Lung microvascular endothelial cell (primary cell): ENCODE measurements around the gene PLXNA2. TPM values are rescaled to one million over a fixed set of nuclear protein-coding genes. Genes with fewer than 3 reads are reported as not detected.
A peak's percentile ranks its signal among the peaks of the same experiment; 100 is the strongest.

Experiments used
- DNase-seq, 2 donors: peaks; one replicate each; pipeline versions ENCODE4 v3.0.0 to v3.0.0-alpha.2; 2010; ENCODE audit warnings: low read depth in 2 of 2
- total RNA-seq: library from RNA; depleted of rRNA; stranded (reverse); fragments of >200 nt; gene quantifications from 2 replicates; pipeline ENCODE4 v1.2.1, GENCODE V29; 2014

PLXNA2 gene
- total RNA-seq, 1 donor from 2014 or later: 46.4 TPM

DNA sequence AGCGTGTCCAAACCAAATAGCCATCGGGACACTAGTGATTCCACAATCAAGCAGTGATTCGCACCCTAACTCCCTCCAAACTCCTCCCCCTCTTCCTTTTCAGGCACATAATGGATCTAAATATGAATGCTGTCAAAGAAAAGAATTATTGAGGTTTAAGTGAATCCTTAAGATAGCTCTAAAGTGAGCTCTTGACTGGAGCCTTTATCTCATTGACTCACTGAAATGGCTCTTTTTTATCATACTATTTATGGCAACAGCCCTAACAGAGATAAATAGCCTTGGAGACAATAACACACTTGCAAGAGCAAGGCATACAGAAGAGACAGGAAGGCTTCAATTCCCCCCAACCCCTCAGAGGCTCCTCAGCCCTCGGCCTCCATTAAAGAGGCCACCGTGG, 143.3 kb downstream of the PLXNA2 start:
- DNase-seq: no peak

DNA sequence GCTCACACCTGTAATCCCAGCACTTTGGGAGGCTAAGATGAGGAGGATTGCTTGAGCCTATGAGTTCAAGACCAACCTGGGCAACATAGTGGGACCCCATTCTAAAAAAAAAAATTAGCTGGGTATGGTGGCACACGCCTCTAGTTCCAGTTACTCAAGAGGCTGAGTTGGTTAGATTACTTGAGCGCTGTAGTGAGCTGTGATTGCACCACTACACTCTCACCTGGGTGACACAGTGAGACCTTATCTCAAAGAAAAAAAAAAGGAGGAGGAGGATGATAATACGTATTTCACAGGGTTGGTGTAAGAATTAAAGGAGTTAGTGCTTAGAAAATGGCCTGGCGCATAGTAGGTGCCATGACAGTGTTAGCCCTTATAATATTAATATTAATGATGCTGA, 144.1 kb downstream of the PLXNA2 start:
- DNase-seq: no peak

DNA sequence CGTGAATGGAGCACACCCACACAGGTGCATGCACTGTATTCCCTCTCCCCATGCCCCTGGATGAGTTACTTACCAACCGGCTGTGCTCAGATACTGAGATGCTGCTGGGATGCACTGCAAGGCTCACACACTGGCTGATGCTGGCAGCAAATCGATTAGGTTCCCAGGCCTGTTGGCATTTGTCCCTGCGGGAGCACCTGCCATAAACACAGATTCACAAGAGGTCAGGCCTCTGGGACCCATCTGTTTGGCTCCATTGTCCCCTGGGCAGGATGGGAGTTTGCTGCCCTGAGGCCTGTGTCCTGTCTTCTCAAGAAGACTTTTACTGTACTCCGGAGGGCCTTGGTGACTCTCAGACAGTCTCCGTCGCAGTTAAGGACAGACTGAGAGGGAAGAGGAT, 145.4 kb downstream of the PLXNA2 start:
- DNase-seq: no peak

DNA sequence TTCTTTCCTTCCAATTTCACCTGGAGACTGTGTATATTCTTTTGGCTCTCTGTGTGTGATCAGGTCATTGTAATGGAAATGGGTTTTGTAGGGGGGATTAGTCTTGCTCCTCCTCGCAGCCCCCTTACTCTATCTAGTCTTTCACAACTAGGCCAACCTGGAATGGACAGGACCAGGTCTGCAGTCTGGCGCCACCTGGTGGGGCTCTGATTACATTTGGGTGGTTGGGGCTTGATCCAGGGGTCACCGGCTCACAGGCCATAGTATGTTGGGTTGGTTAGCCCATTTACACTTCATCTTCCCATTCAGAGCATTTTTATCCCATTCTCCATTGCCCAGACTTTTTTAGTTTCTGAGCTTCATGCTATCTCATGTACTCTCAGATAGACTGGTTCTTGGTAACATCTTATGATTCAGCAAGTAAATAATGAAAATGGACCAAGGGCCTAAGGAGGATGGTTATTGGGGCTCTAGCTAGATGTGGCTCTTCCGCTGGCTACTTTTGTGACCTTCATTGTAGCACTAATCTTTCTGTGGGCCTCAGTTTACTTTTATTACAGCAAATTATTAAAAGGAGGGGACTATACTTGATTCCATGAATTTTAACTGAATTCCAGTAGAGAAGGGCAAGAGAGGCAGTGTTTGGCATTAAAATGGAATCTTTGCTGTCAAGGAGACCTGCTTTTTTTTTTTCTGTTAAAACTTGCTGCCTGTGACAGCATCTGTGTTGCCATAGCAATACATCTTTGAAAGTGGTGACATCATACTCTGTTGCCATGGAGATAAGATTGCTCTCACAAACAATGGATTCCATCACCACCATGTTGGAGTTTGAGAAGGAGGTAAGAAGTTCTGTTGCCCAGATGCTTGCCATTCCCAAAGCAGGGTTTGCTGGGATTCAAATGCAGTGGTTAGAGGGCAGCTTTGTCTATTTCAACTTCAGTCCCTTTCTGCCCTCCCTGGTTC, 150.1 kb downstream of the PLXNA2 start:
- peak; percentile 72 to 83 for DNase-seq

DNA sequence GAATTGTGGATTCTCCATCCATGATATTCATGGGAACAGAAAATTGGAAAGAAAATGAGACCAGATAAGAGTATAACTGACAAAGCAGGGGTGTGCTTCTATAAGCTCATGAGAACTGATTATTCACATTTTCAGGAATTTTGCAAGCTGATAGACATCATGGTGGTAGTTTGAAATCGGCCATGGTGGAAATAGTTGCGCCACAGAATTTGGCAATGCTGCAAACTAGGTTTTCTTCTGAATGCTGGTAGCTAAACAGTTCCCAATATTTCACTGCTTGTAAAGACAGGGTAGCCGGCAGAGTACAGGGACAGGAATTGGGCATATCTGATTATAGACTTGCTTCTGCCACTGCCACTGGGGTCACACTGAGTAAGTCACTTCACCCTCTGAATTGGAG, 151.1 kb downstream of the PLXNA2 start:
- no peak for DNase-seq

DNA sequence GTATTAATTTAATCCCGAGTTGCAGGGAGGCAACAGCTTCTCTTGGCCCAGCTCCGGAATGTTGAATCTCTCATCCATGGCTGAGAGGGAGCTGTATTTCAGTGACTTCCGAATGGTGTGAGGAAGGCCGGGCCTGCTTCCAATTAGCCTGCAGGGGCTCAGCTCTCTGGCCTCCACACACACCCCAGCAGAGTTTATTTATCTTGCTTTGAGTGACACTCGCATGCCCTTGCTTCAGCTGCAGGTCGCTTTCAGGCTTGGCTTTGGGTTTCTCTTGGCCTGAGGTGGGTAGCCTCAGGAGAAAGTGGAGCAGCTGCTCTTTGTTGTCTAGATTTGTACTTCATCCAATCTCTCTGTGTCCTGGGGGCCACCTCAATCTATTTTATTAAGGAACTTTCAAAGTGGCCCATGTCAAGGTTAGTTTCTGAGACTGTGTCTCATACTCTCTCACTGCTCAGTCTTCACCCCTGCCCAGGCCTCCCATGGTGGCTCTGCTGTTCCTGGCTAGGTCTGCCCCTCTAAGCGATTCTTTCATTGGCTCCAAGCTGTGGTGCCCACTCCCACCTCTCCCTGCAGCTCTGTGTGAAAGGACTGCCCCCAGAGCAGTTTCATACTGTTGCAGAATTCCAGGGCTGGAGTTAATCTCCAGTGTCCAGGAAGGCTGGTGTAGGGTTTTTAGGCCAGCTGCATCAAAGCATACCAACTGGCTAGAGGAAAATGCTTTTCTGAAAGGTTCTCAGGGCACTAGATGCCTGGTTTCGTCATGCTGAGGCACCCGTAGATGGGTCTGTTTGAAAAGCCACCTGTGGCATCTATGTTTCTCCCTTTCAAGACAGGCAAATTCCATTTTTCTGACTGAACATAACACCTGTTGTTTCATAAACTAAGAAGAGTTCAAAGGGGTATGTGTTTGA, 153.5 kb downstream of the PLXNA2 start:
- peak in 1 of 2 donors; percentile 32 for DNase-seq

DNA sequence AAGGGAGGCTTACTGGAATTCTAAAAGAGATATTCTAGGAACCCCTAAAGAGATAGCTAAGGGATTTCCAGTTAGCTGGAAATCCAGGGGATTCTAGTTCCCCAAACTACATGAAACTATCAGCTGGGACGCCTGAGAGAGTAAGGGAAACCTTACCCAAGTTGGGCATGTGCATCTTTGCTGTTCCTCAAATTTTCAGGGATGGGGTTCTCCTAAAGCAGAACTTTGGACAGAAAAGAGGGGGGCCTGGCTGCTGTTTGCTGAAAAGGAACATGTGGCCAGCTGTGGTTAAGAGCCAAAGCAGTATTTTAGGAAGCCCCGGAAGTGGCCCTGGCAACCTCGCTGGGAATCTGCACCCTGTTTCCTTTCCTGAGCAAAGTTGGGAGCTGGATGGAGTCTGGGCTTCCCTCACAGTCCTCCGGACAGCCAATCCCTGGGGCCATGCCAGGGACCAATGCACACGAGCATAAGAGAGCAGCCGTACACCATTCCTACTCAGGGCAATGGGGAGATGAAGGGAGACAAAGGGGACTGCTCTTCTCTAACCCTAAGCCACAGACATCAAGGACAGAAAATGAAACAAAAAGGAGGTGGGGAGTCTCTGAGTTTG, 154.3 kb downstream of the PLXNA2 start:
- DNase-seq: peak in 1 of 2 donors; percentile 20

DNA sequence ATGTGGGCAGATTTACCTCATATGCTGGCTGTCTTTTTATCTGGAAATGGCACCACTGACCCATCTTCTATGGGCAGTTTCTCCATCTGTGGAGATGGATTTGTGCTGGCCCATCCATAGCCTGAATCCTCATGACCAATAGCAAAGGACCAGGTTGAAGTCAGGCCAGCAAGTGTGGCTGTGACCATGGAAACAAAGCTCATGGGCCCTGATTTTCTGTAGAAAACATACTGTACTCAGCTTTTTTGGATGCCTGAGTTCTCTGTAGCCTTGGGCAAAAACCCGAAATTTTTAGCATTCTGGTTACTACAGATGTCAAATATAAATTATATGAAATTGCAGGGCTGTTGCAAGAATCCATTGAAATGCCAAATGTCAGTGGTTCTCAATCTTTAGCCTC, 155.0 kb downstream of the PLXNA2 start:
- no peak for DNase-seq

DNA sequence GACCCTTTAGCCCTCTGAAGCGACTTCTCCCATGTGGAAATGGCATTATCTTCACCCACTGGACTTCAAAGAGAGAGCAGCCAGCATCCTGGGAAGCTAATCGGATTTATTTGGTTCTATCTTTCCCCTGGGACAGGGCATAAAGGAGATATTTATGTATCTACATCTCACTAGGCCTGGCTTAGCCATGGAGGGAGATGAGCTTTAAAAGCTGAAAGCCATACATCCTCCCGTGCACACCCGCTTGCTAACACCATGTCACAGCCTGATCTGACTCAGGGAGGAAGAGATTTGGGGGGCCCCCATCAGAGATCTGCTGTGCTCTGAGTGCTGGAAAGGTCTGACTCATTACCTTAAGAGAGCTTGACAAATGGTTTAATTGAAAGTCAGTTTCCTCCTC, 155.9 kb downstream of the PLXNA2 start:
- DNase-seq: peak in 1 of 2 donors; percentile 61

DNA sequence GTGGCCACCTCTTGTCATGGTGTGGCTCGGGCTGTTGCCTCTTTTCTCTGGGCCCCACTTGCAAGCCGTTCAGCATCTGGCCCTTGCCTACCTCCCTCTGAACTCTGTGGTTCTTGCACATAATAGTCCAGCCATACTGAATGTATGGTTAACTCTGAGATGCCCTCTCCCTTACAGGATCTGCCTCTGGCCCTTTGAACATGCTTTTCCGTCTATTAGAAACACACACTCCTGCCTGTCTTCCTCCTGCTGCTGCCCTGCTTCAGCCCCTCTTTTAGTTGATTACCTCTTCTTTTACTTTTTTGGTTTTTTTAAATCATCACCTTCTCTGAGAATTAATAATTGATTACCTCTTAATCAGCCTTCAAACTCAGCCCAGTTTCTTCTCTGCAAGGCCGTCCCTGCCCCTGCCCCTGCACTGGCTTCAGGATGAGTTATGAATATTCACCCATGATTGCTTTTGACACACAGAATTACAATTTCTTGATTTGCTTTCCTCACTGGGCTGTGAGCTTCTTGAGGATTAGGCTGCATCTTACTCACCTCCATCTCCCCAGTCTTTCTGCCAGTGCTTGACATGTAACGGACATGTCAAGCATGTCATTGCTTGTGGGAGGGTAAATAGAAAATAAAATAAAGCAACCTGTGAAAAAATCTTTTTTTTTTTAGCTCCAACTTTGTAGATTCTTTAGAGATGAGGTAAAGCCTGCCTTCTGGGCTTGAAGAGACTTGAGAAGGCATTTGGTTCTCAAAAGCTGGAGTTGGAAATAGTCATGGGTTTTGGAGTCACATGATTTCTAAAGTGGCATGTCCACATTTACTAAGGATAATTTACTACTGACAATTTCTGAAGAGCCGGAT, 158.3 kb downstream of the PLXNA2 start:
- no peak for DNase-seq

DNA sequence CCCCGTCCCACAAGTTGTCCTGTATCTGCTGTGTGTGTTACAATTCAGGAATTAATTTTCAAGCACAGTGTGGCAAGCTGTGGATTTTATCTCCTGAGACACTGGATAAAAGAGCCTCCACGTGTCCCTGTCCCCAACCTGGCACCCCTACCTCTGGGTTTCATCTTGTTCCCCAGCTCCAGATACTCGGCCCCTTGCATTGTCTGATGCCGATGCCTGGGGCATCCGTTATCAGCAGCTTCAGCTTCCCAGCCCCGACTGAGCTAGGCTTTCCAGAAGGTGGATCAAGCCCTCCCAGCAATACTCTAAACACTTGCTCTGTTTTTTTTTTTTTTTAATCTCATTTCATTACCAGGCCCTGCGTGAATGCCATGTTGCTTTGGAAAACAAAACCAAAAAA, 159.4 kb downstream of the PLXNA2 start:
- no peak for DNase-seq

DNA sequence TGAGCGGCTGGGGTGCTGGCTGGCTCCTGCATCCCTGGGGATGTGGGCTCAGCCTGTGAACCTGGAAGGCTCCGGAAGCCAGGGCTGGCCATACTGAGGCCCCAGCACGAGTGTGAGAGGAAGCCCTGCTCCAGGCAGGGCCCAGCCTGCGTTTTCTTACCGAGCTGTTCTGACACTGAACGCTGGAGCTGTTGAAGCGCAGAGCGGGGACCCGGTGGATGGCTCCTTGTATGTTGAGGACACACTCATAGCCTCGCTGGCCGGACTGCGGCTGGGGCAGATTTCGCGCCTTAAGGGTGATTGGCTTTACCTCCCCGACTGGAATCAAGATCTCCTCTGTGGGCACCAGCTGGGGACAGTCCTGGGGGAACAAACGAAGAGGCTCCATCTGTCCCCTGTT, 160.0 kb downstream of the PLXNA2 start:
- no peak for DNase-seq

DNA sequence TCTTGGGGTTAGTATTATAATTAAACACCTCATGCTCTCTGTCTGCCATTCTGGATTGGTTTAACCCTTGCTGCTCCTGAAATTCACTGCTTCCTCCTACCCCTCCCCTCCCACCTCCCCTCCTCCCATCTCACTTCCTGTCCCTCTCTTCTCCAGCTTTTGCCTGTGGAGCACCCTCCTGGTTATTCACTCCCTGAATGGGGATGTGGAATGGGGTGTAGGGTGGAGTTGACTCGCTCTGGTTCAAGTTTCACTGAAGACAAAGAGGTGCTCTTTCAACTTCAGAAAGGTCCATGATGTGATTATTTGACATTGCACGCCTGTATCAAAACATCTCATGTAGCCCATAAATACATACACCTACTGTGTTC, 160.5 kb downstream of the PLXNA2 start:
- DNase-seq: no peak

DNA sequence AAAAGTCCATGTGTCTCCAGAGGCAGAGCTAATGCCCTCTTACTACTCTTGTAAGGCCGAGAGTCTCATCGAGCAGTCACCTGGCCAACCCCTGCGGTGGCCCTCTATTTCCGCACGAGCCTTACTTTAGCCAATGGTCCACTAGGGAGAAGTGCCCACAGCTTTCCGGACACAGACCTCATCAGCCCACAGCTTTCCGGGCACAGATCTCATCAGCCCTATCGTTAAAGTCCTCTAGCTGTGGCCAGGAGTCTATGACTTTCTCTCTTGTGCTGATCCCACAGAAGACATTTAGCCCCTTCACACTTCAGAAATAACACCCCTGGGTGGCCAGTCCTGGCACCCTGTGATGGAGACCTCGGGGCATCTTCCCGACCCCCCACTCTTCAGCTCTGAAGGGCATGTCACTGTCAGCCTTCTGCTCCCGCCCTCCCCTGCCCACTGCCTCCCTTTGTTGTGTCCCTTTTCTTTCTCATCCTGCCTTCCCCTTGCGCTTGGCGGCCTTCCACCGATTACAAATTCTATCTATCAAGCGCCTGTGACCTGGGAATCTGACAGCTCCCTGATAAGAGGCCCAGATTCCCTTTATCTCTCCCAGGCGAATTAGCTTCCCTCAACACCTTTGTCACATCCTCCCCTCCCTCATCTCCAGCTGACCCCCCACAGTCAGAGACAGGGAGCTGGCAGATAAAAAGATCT, 161.0 kb downstream of the PLXNA2 start:
- peak in 1 of 2 donors; percentile 81 for DNase-seq

DNA sequence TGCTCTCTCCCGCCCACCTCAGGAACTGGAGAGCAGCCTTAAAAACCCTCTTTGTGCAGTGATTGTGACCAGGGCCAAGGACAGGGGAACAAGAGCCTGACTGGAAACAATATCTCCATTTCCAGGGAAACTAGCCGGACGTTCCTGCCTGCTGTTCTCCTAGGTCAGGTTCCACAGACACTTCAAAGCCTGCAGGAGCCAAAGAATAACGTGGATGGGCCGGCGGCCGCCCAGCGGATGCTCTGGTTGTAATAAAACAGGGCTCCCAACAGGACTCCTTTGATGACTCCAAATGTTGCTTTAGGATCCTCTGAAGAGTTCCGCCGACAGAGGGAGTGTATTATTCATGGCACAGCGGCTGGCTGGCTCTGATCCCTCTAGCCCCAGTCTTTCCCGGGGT, 162.2 kb downstream of the PLXNA2 start:
- DNase-seq: no peak

DNA sequence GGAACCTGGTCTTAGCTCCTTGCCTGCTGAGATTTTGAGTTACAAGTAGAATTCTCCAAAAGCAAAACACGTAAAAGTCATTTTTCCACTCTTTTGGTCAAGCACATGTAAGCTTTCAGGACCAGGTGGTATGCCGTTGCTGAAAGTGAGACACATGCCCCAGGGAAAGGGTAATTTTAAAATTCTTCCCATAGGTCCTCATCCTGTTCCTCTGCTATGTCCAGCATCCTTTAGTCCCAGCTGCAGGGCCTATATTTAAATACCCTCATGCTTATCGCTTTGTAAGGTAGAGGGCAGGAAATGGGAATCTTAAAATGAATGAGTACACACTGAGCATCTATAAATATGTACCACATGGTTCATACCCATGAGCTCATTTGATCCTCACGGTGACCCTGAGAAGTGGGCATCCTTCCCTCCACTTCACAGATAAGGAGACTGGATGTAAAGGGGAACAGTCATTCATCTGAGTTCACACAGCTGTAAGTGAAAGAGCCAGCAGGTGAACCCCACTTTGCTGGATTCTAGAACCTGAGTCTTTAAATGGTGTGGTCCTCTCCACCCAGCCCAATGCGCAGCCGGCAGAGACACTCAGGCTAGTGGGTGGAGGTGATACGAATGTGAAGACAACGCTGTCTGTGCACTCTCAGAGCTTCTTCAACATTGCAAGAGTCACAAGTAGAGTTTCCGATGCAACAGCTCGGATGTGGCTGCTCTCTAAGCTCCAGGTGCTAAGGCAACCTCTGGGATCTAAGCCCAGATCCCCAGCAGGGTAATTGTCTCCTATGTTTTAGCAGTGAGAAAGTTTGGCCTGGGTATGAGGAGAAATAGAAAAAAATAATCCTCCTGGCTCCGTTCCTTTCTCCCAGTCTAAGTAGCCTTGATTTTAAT, 163.5 kb downstream of the PLXNA2 start:
- DNase-seq: no peak

DNA sequence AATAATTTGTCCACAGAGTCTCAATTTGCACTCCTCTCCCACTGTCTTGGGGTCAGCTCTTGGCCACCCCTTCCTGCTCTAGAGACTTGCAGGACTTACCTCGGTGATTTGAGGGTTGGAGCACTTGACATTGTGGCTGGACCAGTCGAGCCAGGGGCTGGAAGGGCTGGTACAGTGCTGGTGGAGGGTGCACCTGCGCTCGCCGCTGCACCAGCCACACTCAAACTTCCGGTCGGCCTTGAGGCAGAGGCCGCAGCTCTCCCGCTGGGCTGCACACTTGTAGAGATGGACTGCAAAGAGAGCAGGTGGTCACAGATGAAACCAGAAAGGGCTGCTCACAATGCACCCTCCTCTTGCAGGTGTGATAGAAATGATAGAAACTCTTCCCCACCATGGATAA, 165.0 kb downstream of the PLXNA2 start:
- no peak for DNase-seq

DNA sequence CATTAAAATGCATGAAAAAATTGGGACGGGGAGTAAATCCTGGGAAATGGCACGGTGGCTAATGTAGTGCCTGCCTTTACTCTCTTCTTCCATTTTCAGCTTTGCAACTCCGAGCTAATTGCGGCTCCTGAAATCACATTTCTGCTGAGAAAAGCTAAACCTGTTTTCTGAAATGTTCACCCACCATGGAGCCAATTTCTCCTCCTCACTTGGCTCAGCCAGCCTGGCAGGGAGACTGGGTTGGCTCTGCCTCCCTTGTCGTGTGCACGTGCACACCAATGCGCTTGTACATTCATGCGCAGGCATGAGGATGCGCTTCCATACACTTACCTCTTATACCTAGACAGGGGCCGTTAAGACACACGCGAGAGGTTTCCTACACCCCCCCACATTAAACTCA, 165.4 kb downstream of the PLXNA2 start:
- DNase-seq: no peak
